HG02840 (cell line): Measurements from ENCODE around the gene DHRS7B.
"Not testable (repeated sequence)": the region's sequence is repeated elsewhere in the genome, so short reads cannot be mapped to it uniquely, and the experiment has no call there.

ENCODE experiments used
- ATAC-seq: cut with Tn5 transposase; IDR thresholded peaks from one replicate; pipeline ENCODE4 v1.9.1; 2021; ENCODE audit warnings: mild to moderate bottlenecking, moderate library complexity, moderate number of reproducible peaks; ENCODE audit not compliant: unreplicated experiment, low FRiP score

Gene DHRS7B

DNA sequence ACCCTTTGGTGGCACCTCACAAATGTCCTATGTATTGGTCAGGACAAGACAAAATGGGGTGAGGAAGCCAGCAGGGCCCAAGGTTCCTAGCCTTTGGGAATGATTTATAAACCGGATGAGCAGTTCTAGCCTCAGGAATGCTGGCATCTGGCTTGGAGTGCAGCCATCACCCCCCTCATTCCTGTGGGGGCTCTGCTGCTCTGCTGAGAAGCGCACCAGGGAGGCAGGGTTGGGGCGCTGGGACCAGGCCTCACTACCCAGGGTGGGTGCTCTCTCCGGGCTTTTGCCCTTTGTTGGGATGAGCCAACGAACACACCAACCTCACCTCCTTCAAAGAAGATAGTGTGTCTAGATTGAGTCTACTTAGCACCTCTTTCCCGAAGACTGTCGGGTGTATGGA, 47.9 kb downstream of the DHRS7B start:
- no peak for ATAC-seq

DNA sequence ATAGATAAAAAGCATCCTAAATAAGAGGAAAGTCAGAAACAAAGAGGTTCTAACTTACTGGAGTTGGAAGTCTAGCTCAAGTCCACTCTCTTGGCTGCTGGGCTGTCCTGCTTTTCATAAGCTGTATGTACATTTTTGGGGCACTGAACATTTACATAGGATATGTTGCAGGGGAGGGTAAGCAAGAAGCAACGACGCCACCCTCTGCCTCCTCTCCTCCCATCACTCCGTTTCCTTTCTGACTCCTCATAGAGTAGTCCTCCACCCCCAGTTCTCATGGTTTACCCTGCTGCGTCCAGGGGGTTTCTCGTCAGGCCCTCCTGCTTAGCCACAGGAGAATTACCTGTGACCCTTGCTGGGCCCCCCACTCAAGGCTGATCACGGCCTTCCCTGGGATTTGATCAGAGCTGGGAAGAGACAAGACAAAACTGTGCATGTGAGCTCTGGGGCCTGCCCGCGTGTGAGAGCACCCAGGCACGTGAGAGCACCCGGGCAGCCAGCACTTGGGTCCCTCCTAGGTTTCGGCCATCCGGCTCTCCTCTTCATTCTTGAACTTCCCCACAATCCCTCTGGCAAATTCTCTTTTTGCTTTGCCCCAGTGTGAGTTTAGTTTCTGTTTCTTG, 50.1 kb downstream of the DHRS7B start:
- ATAC-seq: no peak

DNA sequence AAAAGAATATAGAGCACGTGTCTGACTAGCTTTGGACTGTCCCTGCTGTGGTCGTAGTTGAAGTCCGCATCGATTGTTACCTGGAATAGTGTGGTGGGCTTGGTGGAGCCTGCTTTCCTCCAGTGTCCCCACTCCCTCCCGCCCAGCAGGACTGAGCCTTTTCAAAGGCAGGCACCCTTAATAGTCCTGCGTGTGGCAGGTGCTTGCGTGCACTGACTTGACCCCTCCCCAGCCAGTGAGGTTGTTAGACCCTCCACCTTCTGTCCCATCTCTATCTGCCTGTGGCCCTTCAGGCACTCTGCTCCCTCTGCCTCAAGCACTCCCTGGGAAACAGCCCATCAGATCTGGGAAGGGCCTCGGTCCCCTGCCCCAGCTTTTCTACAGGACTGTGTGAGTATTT, 50.6 kb downstream of the DHRS7B start:
- ATAC-seq: no peak

DNA sequence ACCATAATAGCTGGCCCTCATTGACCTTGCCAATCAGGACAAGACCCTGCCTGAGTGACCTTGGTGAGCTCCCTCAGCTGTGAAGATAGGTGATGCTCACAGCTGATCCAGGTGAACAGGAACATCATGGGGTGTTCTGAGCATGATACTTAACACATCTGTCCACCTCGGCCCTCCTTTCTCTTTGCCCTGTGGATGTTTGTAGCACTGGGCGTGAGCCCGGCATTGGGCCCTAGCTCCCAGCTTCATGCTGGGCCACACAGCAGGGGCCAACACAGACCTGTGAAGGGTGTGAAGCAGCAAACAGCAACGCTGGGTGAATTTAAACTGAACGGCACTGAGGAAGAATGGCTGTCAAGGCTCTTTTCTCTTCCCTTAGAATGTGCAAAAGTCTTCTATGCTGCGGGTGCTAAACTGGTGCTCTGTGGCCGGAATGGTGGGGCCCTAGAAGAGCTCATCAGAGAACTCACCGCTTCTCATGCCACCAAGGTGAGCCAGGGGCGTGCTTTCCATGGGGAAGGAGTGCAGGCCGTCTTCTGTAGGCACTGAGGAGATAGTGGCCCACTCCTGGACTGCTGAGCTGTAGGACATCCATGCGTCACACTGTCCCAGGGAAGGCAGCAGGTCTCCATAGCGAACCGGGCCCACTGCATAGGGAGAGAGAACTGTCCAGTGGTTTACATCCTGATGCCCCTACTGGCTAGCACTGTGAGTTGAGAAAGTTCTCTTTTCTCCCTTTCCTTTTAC, 51.3 kb downstream of the DHRS7B start:
- no peak for ATAC-seq

DNA sequence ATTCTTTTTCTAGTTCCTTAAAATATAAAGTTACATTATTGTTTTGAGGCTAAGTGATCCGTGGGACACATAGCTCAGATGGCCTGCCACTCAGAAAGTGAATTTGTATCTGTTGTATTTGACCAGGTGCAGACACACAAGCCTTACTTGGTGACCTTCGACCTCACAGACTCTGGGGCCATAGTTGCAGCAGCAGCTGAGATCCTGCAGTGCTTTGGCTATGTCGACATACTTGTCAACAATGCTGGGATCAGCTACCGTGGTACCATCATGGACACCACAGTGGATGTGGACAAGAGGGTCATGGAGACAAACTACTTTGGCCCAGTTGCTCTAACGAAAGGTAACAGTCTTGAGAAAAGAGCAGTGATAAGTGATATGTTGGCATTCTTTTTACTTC, 56.7 kb downstream of the DHRS7B start:
- ATAC-seq: no peak

DNA sequence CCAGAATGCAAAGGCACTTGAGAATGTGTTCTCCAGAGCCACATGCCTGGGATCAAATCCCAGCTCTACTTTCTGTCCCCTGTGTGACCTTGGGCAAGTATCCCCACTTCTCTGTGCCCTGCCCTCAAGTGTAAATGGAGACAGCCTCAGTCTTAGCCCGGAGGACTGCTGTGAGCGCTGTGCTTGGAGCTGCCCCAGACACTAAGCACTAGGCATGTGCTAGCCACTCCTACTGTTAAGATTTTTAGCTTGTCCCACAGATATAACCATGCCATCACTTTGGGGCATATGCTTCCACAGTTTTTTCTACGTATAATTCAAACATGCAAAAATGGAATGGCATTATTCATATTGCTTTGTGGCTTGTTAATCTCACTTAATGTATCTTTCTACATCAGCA, 57.8 kb downstream of the DHRS7B start:
- ATAC-seq: no peak

DNA sequence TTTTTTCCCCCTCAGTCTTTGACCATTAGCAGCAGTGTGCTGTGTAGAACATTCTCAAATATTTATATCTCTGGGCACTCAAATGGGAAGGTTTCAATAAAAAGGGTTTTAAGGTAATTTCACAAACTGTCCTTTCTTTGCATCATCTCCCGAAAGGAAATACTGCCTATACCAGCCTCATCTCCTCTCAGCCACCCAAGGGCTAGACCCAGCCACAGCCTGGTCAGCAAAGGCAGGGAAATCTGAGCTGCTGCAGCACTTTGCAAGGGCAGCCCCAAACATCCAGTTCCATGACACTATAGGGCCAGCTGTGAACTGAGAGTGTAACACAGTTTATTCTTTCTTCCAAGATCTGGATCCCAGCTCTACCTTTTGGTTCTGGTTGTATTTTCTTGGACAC, 58.3 kb downstream of the DHRS7B start:
- no peak for ATAC-seq

DNA sequence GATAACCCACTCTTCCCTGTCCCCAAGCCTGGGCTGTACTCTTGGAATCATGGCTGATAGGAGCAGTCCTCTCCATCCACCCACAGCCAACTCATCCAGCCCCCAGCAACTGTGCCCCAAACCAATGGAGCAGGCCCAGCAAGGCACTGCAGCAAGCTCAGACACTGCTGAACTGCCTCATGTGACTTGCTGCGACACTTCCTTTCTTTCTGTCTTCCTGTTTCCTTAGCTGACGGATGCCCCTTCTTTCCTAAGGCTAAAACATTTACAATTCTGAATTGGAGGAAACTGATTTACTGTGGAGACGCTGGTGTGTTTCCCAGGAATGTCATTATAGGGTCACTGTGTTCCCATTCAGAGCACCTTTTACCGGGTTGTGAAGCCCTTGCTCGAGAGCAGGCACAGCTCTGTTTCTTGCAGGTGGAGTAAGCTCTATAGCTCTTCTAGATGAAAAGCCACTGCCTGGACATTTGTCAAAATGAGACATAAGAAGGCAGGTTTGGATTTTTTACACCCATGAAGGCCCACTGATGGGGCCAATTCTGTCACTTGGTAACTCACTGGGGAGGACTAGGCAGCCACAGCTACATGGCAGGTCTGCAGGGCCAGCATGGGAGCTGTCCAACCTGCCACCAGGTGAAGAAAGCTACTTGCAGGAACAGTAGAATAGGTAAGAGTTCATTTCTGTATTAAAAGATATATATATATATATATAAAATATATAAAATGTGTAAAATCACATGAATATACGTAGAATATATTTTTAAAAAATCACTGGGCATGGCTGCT, 59.8 kb downstream of the DHRS7B start:
- ATAC-seq: no peak

DNA sequence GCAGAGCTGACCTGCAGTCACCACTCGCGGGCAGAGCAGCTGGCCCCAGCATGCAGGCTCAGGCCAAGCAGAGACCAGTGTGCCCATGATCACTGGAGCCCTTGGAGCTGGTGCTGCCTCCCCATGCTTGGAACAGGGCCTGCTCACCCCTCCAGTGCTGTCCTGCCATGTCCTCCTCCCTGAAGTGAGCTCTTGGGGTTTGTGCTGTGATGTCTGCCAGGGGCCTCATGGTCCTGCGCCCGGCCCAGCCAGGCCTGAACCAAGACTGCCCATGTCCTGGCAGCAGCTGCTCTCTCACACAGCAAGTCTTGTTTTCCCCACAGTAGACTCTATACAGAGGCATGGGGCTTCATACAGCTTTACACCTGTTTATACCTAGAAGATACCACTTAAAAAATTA, 62.6 kb downstream of the DHRS7B start:
- ATAC-seq: no peak

DNA sequence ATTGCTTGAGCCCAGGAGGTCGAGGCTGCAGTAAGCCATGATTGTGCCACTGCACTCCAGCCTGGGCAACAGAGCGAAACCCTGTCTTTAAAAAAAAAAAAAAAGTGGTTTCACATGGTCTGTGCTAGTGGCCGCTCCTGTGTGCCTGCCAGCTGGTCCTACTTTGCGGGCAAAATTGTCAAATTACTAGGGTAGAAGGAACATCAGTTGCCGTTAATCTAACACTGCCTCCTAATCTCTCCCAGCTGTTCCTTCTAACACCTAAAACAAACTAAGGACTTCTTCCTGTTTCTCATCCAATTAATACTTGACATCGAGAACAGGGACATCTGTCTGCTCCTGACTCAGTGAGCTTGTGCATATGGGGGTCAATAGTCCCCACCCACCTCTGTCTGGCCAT, 63.3 kb downstream of the DHRS7B start:
- ATAC-seq: no peak

DNA sequence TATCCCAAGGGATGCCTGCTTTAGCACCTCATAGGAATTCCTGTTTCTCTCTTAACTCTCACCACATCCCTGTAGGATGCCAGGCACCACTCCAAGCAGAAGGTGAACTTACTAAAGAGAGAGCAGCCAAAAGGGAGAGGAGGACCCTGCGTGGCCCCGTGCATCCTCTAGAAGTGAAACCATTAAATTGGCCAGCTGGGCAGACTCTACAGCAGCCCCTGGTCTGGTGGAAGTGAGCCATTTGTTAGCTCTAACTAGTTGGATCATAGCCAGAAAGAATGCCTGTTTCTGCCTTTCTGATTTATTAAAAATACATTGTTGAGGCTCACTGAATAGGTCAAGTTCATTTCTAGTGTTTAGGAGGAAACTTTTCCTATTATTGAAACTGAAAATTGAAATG, 64.9 kb downstream of the DHRS7B start:
- no peak for ATAC-seq

DNA sequence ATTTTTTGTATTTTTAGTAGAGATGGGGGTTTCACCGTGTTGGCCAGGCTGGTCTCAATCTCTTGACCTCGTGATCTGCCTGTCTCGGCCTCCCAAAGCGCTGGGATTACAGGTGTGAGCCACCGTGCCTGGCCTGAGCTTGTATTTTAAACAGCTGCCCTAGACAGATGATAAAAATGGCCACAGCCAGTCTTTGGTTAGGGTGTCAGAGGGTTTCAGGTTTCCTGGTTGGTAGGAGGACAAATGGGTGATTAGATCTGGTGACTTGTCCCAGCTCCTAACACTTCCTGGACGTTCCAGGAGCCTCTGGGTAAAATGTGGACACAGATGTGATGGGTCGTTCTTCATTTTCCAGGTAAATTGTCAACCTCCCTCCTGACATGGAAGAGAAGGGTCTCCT, 65.7 kb downstream of the DHRS7B start:
- ATAC-seq: not testable (repeated sequence)

DNA sequence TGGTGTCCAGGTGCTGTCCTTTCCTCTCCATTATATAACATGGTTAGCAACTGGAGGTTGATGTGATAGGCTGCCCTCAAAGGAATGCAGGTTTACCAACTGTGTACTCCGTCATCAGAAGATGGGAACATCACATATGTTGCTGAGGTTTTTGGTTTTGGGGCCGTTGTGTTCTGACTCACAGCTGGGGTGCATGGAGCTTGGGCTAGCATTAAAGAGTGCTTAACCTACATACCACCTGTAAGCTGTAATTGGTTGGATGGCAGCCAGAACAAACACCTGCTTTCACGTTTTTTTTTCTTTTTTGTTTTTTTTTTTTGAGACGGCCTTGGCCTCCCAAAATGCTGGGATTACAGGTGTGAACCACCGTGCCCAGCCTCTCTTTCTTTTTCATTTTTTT, 66.3 kb downstream of the DHRS7B start:
- no peak for ATAC-seq

DNA sequence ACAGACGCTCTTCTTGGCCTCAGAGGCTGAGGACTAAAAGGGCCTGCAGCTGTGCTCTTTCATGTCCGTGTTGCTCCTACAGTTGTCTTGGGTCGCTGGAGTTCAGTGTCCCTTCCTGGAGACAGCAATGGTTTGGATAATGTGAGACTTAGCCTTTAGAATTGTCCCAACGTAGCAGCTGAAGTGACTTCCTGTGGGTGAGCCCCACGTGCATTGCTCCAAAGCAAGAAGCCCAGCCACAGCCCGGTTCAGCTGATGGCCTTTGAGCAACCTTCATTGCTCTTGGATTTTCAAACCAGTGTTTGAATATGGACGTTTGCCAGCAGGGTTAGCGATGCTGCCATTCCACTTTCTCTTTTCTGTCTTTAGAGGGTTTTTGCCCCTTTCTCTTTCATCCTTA, 67.5 kb downstream of the DHRS7B start:
- ATAC-seq: no peak

DNA sequence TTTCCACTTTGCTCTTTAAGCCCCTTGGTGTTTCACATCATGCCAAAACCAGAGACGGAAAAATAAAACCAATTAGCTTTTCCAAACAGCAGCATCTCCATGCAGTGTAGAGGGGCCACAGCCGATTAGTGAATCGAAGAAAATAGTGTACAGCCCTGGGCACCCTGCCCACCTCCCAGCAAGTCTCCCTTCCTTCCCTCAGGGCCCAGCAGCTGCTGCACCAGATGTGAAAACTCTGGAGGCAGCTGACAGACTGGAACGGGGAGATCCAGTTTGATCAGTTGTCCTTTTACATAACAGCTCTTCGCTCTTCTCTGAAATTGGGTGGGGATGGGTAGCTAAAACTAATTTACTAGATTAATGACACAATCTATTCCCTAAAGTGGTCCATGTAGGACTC, 67.9 kb downstream of the DHRS7B start:
- ATAC-seq: no peak

DNA sequence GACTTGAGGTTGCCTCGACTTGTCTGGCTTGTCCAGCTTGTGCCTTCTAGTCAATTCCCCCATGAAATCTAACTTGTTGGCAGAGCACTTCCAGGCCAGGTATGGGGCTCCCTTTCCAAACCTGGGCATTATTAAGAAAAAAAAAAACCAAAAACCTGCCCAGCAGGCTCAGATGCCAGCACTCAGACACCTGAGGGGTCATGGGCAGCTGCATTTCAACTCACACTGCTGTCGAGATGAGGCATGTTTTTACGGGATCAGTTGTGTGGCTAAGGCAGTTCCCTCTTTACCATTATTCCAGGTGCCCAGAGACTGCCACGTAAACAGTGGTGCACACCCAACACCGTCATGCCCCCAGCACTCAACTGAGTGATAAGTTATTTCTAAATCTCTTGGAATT, 69.4 kb downstream of the DHRS7B start:
- ATAC-seq: no peak

DNA sequence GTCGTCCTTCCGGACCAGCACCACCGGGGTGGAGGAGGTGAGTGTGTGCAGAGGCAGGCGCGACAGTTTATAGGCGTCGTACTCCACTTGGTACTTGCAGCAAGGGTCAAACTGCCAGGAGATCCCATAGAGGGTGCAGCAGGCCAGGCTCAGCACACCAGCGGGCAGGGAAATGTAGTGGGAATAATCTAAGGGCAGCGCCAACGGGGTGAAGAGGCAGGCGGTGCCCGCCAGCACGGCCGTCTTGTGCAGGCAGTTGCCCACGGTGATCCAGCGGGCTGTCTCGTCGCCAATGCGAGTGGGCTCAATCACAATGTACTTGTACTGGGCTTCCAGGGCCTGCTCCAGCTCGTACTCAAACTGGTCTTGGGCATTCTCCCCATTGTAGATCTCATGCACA, 71.6 kb downstream of the DHRS7B start:
- no peak for ATAC-seq

DNA sequence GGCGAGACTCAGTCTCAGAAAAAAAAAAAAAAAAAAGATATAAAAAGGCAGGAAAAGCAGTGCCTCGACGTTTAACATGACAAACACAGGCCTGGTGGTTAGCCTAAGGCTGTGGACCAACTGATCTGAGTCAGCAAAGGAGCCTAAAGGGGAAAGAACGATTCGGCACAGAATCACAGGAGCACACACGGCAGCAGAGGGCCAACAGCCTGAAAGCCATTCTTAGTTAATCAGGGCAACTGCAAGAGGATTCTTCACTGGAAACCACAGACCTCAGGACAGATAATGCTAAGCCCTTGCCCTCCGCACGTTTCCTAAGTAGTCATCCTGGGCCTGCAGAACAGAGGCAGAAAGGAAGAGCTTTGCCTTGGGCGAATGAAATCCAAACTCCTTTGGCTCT, 72.5 kb downstream of the DHRS7B start:
- no peak for ATAC-seq

DNA sequence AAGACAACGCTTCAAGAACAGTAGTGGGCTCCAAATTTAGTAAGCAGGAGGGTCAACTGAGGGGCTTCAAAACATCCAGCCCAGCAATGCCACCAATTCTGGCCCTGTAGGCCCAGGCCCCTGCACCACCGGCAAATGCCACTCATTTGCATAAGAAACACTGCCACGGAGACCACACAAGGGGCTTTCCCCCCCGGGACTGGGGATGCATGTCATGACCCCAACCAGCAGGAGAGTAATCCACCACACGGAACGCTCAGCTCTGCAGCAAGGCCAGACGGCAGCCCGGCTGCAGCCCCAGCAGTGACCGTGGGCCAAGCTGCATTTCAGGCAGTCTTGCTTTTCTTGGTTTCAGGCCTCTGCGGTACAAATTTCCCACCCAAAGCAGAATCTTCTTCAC, 73.1 kb downstream of the DHRS7B start:
- no peak for ATAC-seq

DNA sequence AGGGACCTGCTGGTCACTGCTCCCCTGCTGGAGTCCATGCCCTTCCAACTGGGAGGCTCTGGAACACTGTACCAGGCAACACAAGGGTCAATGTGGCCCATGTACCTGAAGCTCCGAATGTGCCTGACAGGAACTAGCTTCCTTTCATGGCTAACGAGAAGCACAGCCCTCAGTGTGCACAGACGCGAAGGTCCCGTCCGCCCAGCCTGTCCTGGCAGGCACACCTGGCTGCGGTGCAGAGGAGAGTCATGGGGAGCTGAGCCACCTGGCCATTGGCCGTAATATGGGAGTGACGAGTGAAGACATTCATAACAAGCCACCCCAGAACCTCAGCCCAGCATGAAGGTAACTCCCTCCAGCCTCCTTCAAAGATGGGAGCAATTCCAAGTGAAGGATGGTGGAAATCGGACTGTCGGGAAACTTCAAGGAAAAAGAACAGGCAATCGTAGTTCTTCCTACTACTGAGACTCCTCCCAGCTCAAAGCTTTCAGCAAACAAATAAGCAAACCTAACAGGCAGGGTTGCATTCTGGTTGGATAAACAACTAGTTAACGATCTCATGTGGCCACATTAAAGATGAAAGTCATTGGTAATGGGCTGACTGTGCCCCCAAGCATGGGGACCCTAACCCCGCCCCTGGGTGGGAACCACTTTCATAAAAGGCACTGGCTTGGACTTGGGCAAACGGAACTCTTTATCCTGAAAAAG, 74.0 kb downstream of the DHRS7B start:
- no peak for ATAC-seq

DNA sequence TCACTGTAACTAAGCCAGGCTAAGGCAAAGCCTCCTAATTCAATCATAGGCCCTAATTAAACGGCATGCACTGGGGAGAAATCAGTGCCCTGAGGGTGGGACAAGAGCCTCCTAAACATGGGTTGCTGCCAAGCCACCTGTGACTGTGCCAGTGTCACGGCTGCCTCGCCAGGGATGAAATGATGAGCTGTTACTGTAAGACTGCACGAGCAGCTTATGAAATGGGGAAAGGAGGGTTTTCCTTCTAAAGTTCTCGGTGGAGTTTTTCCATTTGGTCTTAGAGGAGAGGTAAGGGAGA, 74.5 kb downstream of the DHRS7B start:
- ATAC-seq: no peak
